Fibroblast of mammary gland (primary cell): Measurements from ENCODE around the gene ATP6V1F.

Experiments
- DNase-seq: peaks from one replicate; pipeline ENCODE4 v3.0.0-alpha.2; 2010; ENCODE audit warnings: low read depth
- H3K4me3 ChIP-seq: 2 replicates; pipeline ENCODE4 v1.5.1; 2011; ENCODE audit warnings: low read depth, mild to moderate bottlenecking, low read length, moderate library complexity; ENCODE audit not compliant: control insufficient read depth
- TF ChIP-seq, protein P1 (sequence below): conservative IDR thresholded peaks from 2 replicates; pipeline ENCODE4 v1.5.1; 2011; ENCODE audit warnings: low read depth, low read length, inconsistent platforms; ENCODE audit not compliant: control insufficient read depth, insufficient read depth

Gene ATP6V1F

DNA sequence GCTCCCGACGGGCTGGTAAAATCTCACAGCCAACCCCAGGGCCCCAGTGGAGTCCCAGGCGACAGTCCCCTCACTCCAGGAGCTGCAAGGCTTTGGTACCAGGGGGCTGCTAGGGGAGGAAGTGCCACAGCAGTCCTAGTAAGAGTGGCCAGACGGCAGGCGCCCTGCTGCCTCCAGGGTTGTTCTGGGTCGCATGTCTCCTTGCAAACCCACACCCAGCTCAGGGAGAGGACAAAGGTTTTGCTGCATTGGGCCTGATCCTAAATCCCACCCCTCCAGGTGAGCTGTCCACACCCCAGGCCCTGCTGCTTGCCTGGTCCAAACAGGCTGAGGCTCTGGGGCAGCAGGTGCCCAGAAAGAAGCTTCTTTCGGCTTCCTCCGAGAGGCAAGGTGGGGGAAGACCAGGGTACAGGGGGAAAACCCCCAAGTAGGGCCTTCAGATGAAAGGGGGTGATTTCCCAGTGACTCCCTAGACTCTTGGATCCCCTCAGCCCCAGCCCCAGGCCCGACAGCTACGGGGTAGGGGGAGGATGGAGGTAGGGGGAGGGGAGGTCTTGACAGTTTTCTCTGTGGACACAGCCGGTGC is 52.0 kb downstream of the ATP6V1F start:
- no peak overlapping the region for H3K4me3 ChIP-seq
- DNase-seq, result no peak
- TF ChIP-seq, protein P1, sequence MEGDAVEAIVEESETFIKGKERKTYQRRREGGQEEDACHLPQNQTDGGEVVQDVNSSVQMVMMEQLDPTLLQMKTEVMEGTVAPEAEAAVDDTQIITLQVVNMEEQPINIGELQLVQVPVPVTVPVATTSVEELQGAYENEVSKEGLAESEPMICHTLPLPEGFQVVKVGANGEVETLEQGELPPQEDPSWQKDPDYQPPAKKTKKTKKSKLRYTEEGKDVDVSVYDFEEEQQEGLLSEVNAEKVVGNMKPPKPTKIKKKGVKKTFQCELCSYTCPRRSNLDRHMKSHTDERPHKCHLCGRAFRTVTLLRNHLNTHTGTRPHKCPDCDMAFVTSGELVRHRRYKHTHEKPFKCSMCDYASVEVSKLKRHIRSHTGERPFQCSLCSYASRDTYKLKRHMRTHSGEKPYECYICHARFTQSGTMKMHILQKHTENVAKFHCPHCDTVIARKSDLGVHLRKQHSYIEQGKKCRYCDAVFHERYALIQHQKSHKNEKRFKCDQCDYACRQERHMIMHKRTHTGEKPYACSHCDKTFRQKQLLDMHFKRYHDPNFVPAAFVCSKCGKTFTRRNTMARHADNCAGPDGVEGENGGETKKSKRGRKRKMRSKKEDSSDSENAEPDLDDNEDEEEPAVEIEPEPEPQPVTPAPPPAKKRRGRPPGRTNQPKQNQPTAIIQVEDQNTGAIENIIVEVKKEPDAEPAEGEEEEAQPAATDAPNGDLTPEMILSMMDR, result no peak

DNA sequence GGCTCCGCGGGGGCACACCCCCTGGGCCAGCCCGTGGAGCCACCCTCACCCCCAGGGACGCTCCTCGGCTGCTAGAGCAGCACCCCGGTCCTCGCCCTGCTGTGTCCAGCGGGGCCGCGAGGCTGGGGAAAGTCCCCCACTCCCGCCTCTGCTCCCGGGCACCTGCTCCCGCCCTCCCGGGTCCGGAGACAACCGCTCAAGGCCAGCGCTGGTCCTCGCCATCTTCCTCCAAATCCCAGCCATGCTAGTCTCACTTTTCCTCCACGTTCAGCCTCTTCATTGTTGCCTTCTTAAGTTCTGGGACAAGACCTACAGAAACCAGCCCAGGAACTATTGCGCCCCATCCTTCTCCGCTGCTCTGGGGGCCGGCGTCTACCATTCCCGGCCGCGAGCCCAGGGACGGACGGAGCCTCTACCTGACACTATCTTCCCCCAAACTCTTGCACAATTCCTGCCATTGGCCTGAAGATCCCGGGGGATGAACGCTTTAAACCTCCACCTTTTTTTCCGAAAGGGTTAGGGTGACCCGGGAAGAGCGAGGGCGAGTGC is 52.7 kb downstream of the ATP6V1F start:
- no peak overlapping the region for H3K4me3 ChIP-seq
- no peak for DNase-seq
- TF ChIP-seq, protein P1, result no peak
